H1 (cell line): ENCODE measurements around the gene CAMKK1. TPM values are rescaled to one million over a fixed set of nuclear protein-coding genes. Genes with fewer than 3 reads are reported as not detected.

Source experiments
- CTCF ChIA-PET: fragments of 300-600 bp; sonication (Branson Sonifier 250); formaldehyde crosslinking; loops from one replicate; lab custom pipeline; 2021; ENCODE audit not compliant: partially characterized antibody; lab: Charles Lee
- POLR2A ChIA-PET: fragments of 300-600 bp; sonication (Branson Sonifier 250); formaldehyde crosslinking; loops from one replicate; lab custom pipeline; 2021; ENCODE audit warnings: inconsistent platforms; ENCODE audit not compliant: partially characterized antibody; lab: Charles Lee
- DNase-seq, 2 experiments: peaks; one replicate each; pipeline versions ENCODE4 v3.0.0 to v3.0.0-alpha.2; 2010 to 2022; ENCODE audit warnings: low spot score in 2 of 2, low read depth in 1 of 2, mixed read lengths in 1 of 2
- FAIRE-seq: peaks from 2 replicates; lab custom pipeline; 2011; peaks lifted over from hg19 to GRCh38; lab: Jason Lieb, UNC
- H2AFZ ChIP-seq: 2 replicates; pipeline ENCODE4 v1.8.1; 2012; ENCODE audit warnings: low read length, inconsistent platforms
- H2AK5ac ChIP-seq: 2 replicates; pipeline ENCODE4 v1.6.1; 2013; ENCODE audit warnings: low read depth, low read length
- H2BK120ac ChIP-seq: replicated peaks from 2 replicates; pipeline ENCODE3; 2013; ENCODE audit warnings: low read depth, low read length, inconsistent platforms
- H2BK12ac ChIP-seq: 2 replicates; pipeline ENCODE4 v1.6.1; 2013; ENCODE audit warnings: low read depth, low read length
- H2BK15ac ChIP-seq: 2 replicates; pipeline ENCODE4 v1.6.1; 2013; ENCODE audit warnings: low read length
- H2BK20ac ChIP-seq: 2 replicates; pipeline ENCODE4 v1.6.1; 2013; ENCODE audit warnings: low read length
- H2BK5ac ChIP-seq: 2 replicates; pipeline ENCODE4 v1.6.1; 2013; ENCODE audit warnings: low read depth, low read length
- H3K14ac ChIP-seq: 2 replicates; pipeline ENCODE4 v1.6.1; 2013; ENCODE audit warnings: inconsistent platforms; ENCODE audit not compliant: insufficient read length
- H3K18ac ChIP-seq: 2 replicates; pipeline ENCODE4 v1.6.1; 2013; ENCODE audit warnings: low read length; ENCODE audit errors: extremely low read depth
- H3K23ac ChIP-seq: 2 replicates; pipeline ENCODE4 v1.6.1; 2013; ENCODE audit warnings: inconsistent platforms; ENCODE audit not compliant: insufficient read length
- H3K23me2 ChIP-seq: 2 replicates; pipeline ENCODE4 v1.6.1; 2013; ENCODE audit warnings: low read depth, low read length
- H3K27ac ChIP-seq: 2 replicates; pipeline ENCODE4 v1.6.1; 2011; ENCODE audit warnings: low read depth, low read length, inconsistent platforms
- H3K27me3 ChIP-seq, 4 experiments: replicated peaks in 1 of 4; 1 replicate in 1 of 4; 2 replicates in 3 of 4; pipeline versions ENCODE4 v1.6.1 to v1.8.1; 2011 to 2013; ENCODE audit warnings: low read length in 3 of 4, mild to moderate bottlenecking in 3 of 4, inconsistent platforms in 2 of 4, mixed read lengths in 2 of 4, moderate library complexity in 1 of 4; ENCODE audit not compliant: control insufficient read depth in 3 of 4, insufficient read depth in 3 of 4; ENCODE audit errors: extremely low read depth in 1 of 4
- H3K36me3 ChIP-seq, 4 experiments: 2 replicates each; pipeline versions ENCODE4 v1.6.1 to v1.8.1; 2011 to 2013; ENCODE audit warnings: mild to moderate bottlenecking in 4 of 4, low read length in 3 of 4, moderate library complexity in 2 of 4, control low read depth in 1 of 4, inconsistent platforms in 1 of 4; ENCODE audit not compliant: insufficient read depth in 4 of 4, control insufficient read depth in 2 of 4
- H3K4ac ChIP-seq: replicated peaks from 2 replicates; pipeline ENCODE3; 2013; ENCODE audit warnings: low read length, low read depth, mixed read lengths, inconsistent platforms; ENCODE audit not compliant: insufficient read length
- H3K4me1 ChIP-seq, 4 experiments: replicated peaks in 1 of 4; 1 replicate in 1 of 4; 2 replicates in 3 of 4; pipeline versions ENCODE4 v1.6.1 to v1.8.1; 2011 to 2013; ENCODE audit warnings: low read length in 3 of 4, inconsistent platforms in 2 of 4, mixed read lengths in 1 of 4; ENCODE audit not compliant: insufficient read depth in 4 of 4, control insufficient read depth in 3 of 4
- H3K4me2 ChIP-seq, 2 experiments: 2 replicates each; pipeline versions ENCODE4 v1.6.1 to v1.8.1; 2011 to 2013; ENCODE audit warnings: low read depth in 2 of 2, low read length in 2 of 2, control low read depth in 1 of 2, inconsistent platforms in 1 of 2, mild to moderate bottlenecking in 1 of 2; ENCODE audit not compliant: insufficient read depth in 1 of 2
- H3K4me3 ChIP-seq, 4 experiments: fragments of 200-600, 300-600 bp in 1 of 4; sonication (generic), shearing (Covaris generic), sonication (Bioruptor Twin) in 1 of 4; 2 replicates each; pipeline versions ENCODE4 v1.5.1 to v1.8.1; 2011 to 2016; ENCODE audit warnings: low read length in 4 of 4, low read depth in 3 of 4, control low read depth in 2 of 4, inconsistent platforms in 2 of 4, mild to moderate bottlenecking in 2 of 4, mixed read lengths in 1 of 4, moderate library complexity in 1 of 4; ENCODE audit not compliant: insufficient read depth in 2 of 4; ENCODE audit errors: extremely low read depth in 1 of 4
- H3K56ac ChIP-seq: replicated peaks from 2 replicates; pipeline ENCODE3; 2013; ENCODE audit warnings: low read depth, mild to moderate bottlenecking, mixed read lengths, low read length, inconsistent platforms; ENCODE audit not compliant: insufficient read length
- H3K79me1 ChIP-seq: 2 replicates; pipeline ENCODE4 v1.6.1; 2013; ENCODE audit warnings: low read depth, low read length, control low read depth
- H3K79me2 ChIP-seq, 2 experiments: 2 replicates each; pipeline versions ENCODE4 v1.6.1 to v1.8.1; 2012 to 2013; ENCODE audit warnings: low read length in 2 of 2, mild to moderate bottlenecking in 2 of 2, inconsistent platforms in 1 of 2; ENCODE audit not compliant: insufficient read depth in 2 of 2, control insufficient read depth in 1 of 2
- H3K9ac ChIP-seq, 4 experiments: replicated peaks in 1 of 4; 1 replicate in 1 of 4; 2 replicates in 3 of 4; pipeline versions ENCODE4 v1.6.1 to v1.8.1; 2011 to 2013; ENCODE audit warnings: low read depth in 3 of 4, low read length in 3 of 4, control low read depth in 2 of 4, mild to moderate bottlenecking in 2 of 4, moderate library complexity in 2 of 4, inconsistent platforms in 1 of 4; ENCODE audit errors: extremely low read depth in 1 of 4
- H3K9me3 ChIP-seq, 2 experiments: 2 replicates each; pipeline versions ENCODE4 v1.6.1 to v1.8.1; 2012 to 2013; ENCODE audit warnings: mild to moderate bottlenecking in 2 of 2, moderate library complexity in 2 of 2, control low read depth in 1 of 2, inconsistent platforms in 1 of 2, low read depth in 1 of 2, low read length in 1 of 2, mixed read lengths in 1 of 2; ENCODE audit not compliant: insufficient read depth in 2 of 2
- H4K20me1 ChIP-seq, 2 experiments: replicated peaks in 1 of 2; 2 replicates each; pipeline versions ENCODE3 to v1.8.1; 2011 to 2013; ENCODE audit warnings: inconsistent platforms in 2 of 2, low read length in 2 of 2, mild to moderate bottlenecking in 1 of 2; ENCODE audit not compliant: insufficient read depth in 2 of 2, control insufficient read depth in 1 of 2
- H4K5ac ChIP-seq: 2 replicates; pipeline ENCODE4 v1.6.1; 2013; ENCODE audit warnings: low read length, low read depth, mixed read lengths, inconsistent platforms; ENCODE audit not compliant: insufficient read length
- H4K8ac ChIP-seq: 2 replicates; pipeline ENCODE4 v1.8.0; 2013; ENCODE audit warnings: mild to moderate bottlenecking, moderate library complexity, low read length, inconsistent platforms; ENCODE audit not compliant: insufficient read depth; ENCODE audit errors: extremely low read depth
- H4K91ac ChIP-seq: replicated peaks from 2 replicates; pipeline ENCODE3; 2013; ENCODE audit warnings: low read length, mixed read lengths, inconsistent platforms; ENCODE audit not compliant: insufficient read length
- BRCA1 ChIP-seq: IDR thresholded peaks from 2 replicates; pipeline ENCODE4 v1.6.1; 2012; ENCODE audit warnings: low read depth, low read length, improper control_type of control experiment
- E2F6 ChIP-seq: IDR thresholded peaks from 2 replicates; pipeline ENCODE4 v1.6.1; 2012; ENCODE audit warnings: inconsistent platforms
- GABPA ChIP-seq: IDR thresholded peaks from 2 replicates; pipeline ENCODE4 v1.6.1; 2011; ENCODE audit warnings: mild to moderate bottlenecking, low read length, moderate library complexity, borderline replicate concordance; ENCODE audit not compliant: insufficient read depth
- HDAC6 ChIP-seq: IDR thresholded peaks from one replicate; pipeline ENCODE4 v1.7.1; 2012; ENCODE audit warnings: low read depth, mild to moderate bottlenecking, inconsistent platforms, low read length, moderate library complexity
- NRF1 ChIP-seq: IDR thresholded peaks from 2 replicates; pipeline ENCODE4 v1.6.1; 2011; ENCODE audit warnings: mild to moderate bottlenecking, low read depth, low read length, improper control_type of control experiment
- RBBP5 ChIP-seq: IDR thresholded peaks from 2 replicates; pipeline ENCODE4 v1.7.1; 2012; ENCODE audit warnings: low read depth, mild to moderate bottlenecking, inconsistent platforms, low read length, moderate library complexity, borderline replicate concordance
- SIRT6 ChIP-seq: IDR thresholded peaks from one replicate; pipeline ENCODE4 v1.7.1; 2012; ENCODE audit warnings: low read length, inconsistent platforms
- SP2 ChIP-seq: IDR thresholded peaks from 2 replicates; pipeline ENCODE4 v1.6.1; 2012; ENCODE audit warnings: mild to moderate bottlenecking, low read length, inconsistent platforms
- SP4 ChIP-seq: IDR thresholded peaks from 2 replicates; pipeline ENCODE4 v1.6.1; 2012; ENCODE audit warnings: low read length, inconsistent platforms
- TAF1 ChIP-seq: IDR thresholded peaks from 2 replicates; pipeline ENCODE4 v1.6.1; 2011; ENCODE audit warnings: mild to moderate bottlenecking, low read depth, low read length
- TAF7 ChIP-seq: optimal IDR thresholded peaks from 2 replicates; pipeline ENCODE3; 2011; ENCODE audit warnings: low read depth, mild to moderate bottlenecking, inconsistent platforms, low read length, moderate library complexity, borderline replicate concordance
- WGBS, 2 experiments: shearing (Covaris generic) in 1 of 2; methylation state at CpG; one replicate each; pipeline versions ENCODE4 v1.1.6 to v1.1.7; 2013 to 2015; ENCODE audit warnings: low lambda C conversion rate in 2 of 2, mixed read lengths in 2 of 2, inconsistent platforms in 1 of 2, low coverage in 1 of 2, missing lambda C conversion rate in 1 of 2; ENCODE audit not compliant: insufficient replicate concordance in 2 of 2, insufficient coverage in 1 of 2, insufficient read length in 1 of 2; ENCODE audit errors: extremely low coverage in 1 of 2, missing lambda C conversion rate in 1 of 2; 5-methylcytosine and 5-hydroxymethylcytosine counted together
- polyA plus RNA-seq, 7 experiments: library from polyadenylated mRNA; depleted of rRNA in 3 of 7; stranded (reverse) in 5 of 7; unstranded in 2 of 7; fragments of >200 nt in 5 of 7; fragments of 200-250 nt in 2 of 7; gene quantifications; 1 replicate in 5 of 7; 2 replicates in 1 of 7; 4 replicates in 1 of 7; pipeline versions ENCODE4 v1.2.1 to v1.2.3, GENCODE V29; 2011 to 2013; ENCODE audit warnings: missing spikeins in 2 of 7, mixed read lengths in 2 of 7
- total RNA-seq: library from RNA; stranded (reverse); fragmentation: NEBNext Ultra II Directional; extraction: Animal tissue kit (Norgen Biotek cat#: 25700); gene quantifications from 2 replicates; pipeline ENCODE4 v1.2.1, GENCODE V29; 2021

Gene CAMKK1
- total and polyA plus RNA-seq, 2 of the 8 experiments (the other 6 are each of a cell fraction or from before 2014, with no cell fraction given) = 7.1 to 7.6 TPM

GRCh38 chr17:3812284-3812683 lies 80.6 kb downstream of the CAMKK1 start:
- Histone ChIP-seq H3K27ac (no peak overlapping the region), H4K91ac (no peak overlapping the region), H3K4me3 (no peak overlapping the region), H3K79me2 (no peaks in the 10 kb centered on the region), H3K56ac (no peak overlapping the region)
- no peak for TF ChIP-seq SP4
- TF ChIP-seq BRCA1 = no peak
- no peak for TF ChIP-seq RBBP5
- TF ChIP-seq TAF7 = no peak
- no peak for TF ChIP-seq TAF1
- TF ChIP-seq GABPA = no peak
- TF ChIP-seq SIRT6 = no peak
- no peak for TF ChIP-seq E2F6
- no peak for TF ChIP-seq HDAC6
- no peak for TF ChIP-seq NRF1
- no peak for TF ChIP-seq SP2
- TF ChIP-seq, all 59 proteins: peak for 0
- H2BK120ac ChIP-seq = no peak overlapping the region
- H3K23ac ChIP-seq = no peak overlapping the region
- DNase-seq (no peak), FAIRE-seq (no peak)
- H3K23me2 ChIP-seq = no peaks in the 10 kb centered on the region; the same call in 1 of the 2 replicates
- no peak overlapping the region for H3K4me2 ChIP-seq
- no peak overlapping the region for H2BK20ac ChIP-seq
- H2AK5ac ChIP-seq = no peak overlapping the region
- no peak overlapping the region for H2AFZ ChIP-seq
- no peak overlapping the region for H2BK15ac ChIP-seq
- peaks cover 0 to 5% of the 10 kb centered on the region in 2 experiments for H4K20me1 ChIP-seq
- H3K18ac ChIP-seq = no peak overlapping the region
- H3K36me3 ChIP-seq = peaks cover 28 to 83% (median 58%) of the 10 kb centered on the region in 4 experiments
- no peak overlapping the region for H2BK12ac ChIP-seq
- H4K5ac ChIP-seq = no peak overlapping the region
- H3K14ac ChIP-seq = no peak overlapping the region
- no peak overlapping the region for H2BK5ac ChIP-seq
- H3K9me3 ChIP-seq = no peaks in the 10 kb centered on the region
- 91% methylated on average over 10 of the region's 10 CpGs; no CpG with 5 or more reads in 1 of the 2 experiments for WGBS, 2 experiments
- ChIA-PET POLR2A (no interaction called here), CTCF (interaction anchor here (1.1 to 3.2 kb wide), 6 partner anchors 14 to 130 kb away, joined by 3 to 17 read pairs (median 5); no protein-coding TSS in a partner anchor)
- H3K4me1 ChIP-seq = no peaks in the 10 kb centered on the region
- H3K4ac ChIP-seq = no peak overlapping the region
- H3K27me3 ChIP-seq = no peaks in the 10 kb centered on the region
- no peak overlapping the region for H4K8ac ChIP-seq
- no peak overlapping the region for H3K9ac ChIP-seq
- H3K79me1 ChIP-seq = no peaks in the 10 kb centered on the region
